DOHH2 (cell line): ENCODE measurements around the gene ZNF507.

Experiments used
- CTCF ChIP-seq: fragments of 200-600 bp; sonication (generic); IDR thresholded peaks from one replicate; pipeline ENCODE4 v1.5.1; 2014; ENCODE audit warnings: antibody characterized with exemption, mild to moderate bottlenecking, low read depth, low read length; ENCODE audit not compliant: poor library complexity, severe bottlenecking
- EZH2phosphoT487 ChIP-seq: fragments of 200-600 bp; sonication (generic); IDR thresholded peaks from 2 replicates; pipeline ENCODE4 v1.6.1; 2017; ENCODE audit warnings: borderline replicate concordance, mild to moderate bottlenecking, antibody characterized with exemption, low read length, moderate library complexity, mixed read lengths

DNA sequence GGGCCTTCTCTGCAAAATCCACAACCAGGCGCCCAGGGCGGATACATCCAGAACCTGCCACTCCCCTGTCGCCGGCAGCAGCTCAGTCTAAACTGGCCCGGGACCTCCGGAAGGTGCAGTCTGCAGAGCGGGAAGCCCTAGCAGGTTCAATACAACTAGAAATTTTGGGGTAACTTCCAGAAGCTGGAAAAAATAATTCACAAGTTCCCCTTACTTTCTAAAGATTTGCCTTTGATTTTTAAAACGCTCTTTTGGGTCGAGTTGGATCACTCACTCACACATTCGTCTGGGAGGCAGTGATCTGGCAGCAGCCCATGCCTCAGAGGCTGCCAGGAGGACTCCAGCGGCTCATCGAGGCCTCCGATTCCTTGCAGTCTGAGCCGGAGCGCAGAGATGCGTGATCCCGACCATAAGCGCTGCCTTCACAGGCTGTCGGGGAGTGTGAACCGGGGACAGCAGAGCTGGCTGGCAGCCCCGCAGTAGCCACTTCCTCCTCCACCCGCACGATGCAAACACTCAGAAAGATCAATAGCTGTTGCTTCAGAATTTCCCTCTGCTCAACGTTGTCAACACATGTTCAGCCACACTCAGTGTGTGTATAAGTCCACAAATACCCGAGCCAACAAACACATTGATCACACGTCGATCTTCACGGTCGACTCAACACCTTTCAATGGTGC, 35.6 kb upstream of the ZNF507 start:
- TF ChIP-seq CTCF = no peak
- no peak for TF ChIP-seq EZH2phosphoT487
